DOHH2 (cell line): ENCODE data around the gene CRIM1.

Source experiments
- CTCF ChIP-seq: fragments of 200-600 bp; sonication (generic); IDR thresholded peaks from one replicate; pipeline ENCODE4 v1.5.1; 2014; ENCODE audit warnings: antibody characterized with exemption, mild to moderate bottlenecking, low read depth, low read length; ENCODE audit not compliant: poor library complexity, severe bottlenecking
- EZH2phosphoT487 ChIP-seq: fragments of 200-600 bp; sonication (generic); IDR thresholded peaks from 2 replicates; pipeline ENCODE4 v1.6.1; 2017; ENCODE audit warnings: borderline replicate concordance, mild to moderate bottlenecking, antibody characterized with exemption, low read length, moderate library complexity, mixed read lengths

- TF ChIP-seq CTCF: no peak
- no peak for TF ChIP-seq EZH2phosphoT487
Measured at GRCh38 chr2:36407413-36407812, 51.8 kb downstream of the CRIM1 start.
